Uterus (tissue), 2 donors: ENCODE measurements around the gene U2AF1L4.

Source experiments
- POLR2A ChIP-seq, 2 donors: fragments of 450-650 bp; IDR thresholded peaks; one replicate each; pipeline ENCODE4 v1.6.1; 2016; ENCODE audit warnings: antibody characterized with exemption in 2 of 2, mild to moderate bottlenecking in 1 of 2, moderate library complexity in 1 of 2
- TF ChIP-seq, protein P1 (sequence below), 4 experiments: fragments of 200-600 bp in 2 of 4; fragments of 450-650 bp in 2 of 4; sonication (generic) in 2 of 4; IDR thresholded peaks; one replicate each; pipeline ENCODE4 v1.5.1; 2016 to 2019; ENCODE audit warnings: antibody characterized with exemption in 4 of 4, mild to moderate bottlenecking in 2 of 4, moderate library complexity in 1 of 4

DNA sequence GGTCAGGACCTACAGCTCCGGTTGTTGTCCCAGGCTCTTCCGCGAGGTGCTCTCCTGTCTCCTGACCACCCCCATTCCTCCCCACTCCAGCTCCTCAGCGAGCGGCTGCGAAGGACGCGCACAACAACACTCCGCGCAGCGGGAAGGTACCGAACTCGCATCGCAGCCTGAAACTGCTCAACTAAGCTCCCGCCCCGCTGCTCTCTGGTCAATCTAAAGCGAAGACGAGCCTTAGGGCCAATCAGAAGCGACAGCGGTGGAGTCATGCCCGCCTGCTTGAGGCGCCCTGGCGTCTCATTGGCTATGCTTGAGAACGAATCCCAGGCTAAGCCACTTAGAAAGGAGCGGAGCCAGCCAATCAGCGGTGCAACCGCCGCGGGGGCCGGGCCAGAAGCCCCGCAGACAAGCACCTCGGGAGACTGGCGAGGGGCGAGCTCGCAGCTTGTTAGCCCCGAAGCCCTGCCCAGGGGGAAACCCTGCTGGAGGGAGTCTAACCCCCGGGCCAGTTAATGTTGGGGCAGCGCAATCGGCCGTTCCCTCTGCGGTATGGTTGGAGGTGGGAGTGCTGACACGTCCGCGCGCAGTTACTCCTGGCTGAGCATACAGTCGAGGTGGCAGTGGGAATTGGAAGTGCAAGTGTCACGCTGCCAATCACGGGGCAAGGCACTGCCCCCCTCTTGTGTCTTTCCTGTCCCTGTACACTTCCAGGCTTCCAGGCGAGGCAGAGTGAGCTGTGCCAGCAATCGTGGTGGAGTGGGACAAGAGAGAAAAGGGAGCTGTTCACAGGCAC, 42.8 kb downstream of the U2AF1L4 start:
- TF ChIP-seq, protein P1, sequence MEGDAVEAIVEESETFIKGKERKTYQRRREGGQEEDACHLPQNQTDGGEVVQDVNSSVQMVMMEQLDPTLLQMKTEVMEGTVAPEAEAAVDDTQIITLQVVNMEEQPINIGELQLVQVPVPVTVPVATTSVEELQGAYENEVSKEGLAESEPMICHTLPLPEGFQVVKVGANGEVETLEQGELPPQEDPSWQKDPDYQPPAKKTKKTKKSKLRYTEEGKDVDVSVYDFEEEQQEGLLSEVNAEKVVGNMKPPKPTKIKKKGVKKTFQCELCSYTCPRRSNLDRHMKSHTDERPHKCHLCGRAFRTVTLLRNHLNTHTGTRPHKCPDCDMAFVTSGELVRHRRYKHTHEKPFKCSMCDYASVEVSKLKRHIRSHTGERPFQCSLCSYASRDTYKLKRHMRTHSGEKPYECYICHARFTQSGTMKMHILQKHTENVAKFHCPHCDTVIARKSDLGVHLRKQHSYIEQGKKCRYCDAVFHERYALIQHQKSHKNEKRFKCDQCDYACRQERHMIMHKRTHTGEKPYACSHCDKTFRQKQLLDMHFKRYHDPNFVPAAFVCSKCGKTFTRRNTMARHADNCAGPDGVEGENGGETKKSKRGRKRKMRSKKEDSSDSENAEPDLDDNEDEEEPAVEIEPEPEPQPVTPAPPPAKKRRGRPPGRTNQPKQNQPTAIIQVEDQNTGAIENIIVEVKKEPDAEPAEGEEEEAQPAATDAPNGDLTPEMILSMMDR (IDR thresholded peaks at IDR 0.05), result no peak
- TF ChIP-seq POLR2A (IDR thresholded peaks at IDR 0.05), result no peak
